Activated CD4-positive, alpha-beta T cell treated with anti-CD3 and anti-CD28 coated beads for 4 hours (primary cell): ENCODE results near the gene HORMAD2.

ENCODE experiments used
- DNase-seq, 2 donors: peaks; one replicate each; pipeline ENCODE4 v3.0.0-alpha.2; 2020

Gene HORMAD2

DNA sequence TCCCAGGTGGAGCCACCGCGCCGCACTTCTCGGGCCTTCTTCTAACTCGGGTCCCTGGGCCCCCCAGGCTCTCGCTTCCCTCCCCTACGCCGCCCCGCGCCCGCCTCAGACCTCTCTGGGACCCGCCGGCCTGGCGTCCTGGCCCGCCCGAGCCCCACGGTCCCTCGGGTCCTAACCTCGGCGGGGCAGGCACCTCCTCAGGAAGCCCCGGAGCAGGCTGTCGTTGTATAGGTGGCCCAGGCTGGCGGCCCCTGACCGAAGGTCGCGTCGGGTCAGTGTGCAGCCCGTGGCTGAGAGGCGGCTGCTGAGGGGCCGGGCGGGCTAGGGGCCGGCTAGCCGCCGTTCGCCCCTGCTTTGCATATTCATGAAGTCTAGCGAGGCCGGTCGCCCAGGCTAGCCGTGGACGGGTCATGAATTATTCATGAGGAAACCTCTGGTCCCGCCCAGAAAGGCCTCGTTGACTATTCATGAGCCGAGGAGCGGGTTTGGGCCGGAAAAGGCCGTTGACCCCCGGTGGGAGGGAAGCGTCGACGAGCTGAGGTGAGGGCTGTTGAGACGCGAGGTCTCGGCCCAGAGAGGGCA lies at the start of gene HORMAD2:
Gene HORMAD2, plus strand, starts transcription at position 513 of the 582 bp plus-strand sequence. CDS start 13,489 bp downstream, outside the sequence.
- no peak for DNase-seq

DNA sequence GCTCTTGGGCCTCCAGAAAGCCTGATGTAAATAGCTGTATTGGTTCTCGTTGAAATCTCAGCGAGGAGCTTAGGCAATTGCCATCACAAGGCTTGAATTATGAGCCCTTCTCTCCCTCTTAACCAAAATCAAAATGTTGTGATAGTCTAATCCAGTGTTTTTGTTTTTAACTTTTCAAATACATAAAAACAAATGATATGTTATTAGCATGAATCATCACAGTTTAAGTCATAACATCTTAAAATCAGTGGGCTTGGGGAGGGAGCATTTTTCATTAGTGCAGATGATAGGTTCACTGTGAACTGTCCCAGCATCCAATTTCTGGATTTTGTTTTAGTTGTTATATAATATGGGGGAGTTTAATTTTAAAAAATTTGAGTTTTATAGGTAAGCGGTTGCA lies 48.9 kb upstream of the HORMAD2 start:
- DNase-seq: no peak

DNA sequence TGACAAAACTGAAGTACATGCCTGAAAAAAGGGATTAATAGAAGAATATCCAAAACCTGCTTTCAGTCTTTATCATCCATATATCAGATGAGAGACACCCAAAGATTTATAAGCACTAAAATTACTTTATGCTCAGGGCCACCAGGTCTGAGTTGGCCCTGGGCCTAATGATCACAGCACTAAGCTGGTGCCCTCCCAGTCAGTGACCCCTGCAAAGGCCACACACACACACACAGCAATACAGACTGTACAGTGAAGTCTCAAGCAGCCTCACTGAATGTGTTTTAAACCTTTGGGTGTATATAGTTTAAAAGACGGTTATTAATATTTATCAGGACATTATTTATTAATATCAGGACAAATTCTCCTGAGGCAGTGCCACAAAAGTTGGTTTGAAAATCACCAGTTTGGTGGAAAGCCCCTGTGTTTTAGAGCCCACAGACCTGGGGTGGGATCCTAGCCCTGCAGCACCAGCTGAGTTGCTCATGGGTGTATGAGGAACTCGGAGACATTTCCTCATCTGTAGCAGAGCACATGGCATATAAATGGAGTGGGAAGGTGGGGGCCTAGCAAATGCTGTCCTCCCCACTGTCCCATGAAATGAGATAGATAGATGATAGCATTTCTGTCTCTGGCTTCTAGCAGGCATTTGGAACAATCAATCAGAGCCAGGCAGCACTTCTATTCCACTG lies 48.4 kb upstream of the HORMAD2 start:
- no peak for DNase-seq

- DNase-seq: no peak
These were observed 47.1 kb upstream of the HORMAD2 start for GRCh38 chr22:30033137-30033536.

DNA sequence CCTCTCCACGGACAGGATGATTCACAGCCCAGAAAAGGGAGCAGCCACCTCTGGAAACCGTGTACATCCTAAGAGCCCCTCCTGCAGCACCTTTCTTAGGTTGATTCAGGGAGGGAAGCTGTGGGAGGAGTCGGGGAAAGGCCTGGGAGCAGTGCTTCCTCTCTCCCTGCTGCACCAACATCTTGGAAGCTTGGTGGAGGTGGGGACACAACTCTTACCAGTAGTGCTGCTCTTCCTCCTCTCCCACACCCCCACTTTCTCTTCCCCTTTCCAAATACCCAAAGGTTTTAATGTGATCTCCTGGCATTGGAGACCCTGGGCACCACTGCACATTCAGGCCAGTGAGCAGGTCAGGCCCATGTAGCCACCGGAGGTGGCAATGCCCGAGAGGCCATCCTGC lies 46.4 kb upstream of the HORMAD2 start:
- DNase-seq: no peak

GRCh38 chr22:30036656-30037055 lies 43.6 kb upstream of the HORMAD2 start:
- no peak for DNase-seq

DNA sequence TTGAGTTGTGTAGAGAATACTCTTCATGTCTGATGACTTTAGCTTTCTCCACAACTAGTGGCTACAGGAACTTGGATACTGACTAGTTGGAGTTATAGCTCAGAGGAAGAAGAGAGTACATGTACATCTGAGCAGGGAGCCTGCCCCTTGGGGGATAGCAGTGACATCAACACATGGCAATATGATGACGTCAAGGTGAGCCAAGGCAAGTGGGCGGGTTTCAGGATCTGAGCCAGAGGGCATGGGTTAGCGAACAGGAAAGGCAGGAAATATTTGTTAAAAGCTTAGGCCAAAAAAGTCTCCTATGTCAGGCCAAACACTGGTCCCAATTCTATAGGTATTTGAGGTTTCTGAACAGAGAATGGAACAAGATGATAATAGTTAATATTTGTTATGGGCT lies 42.0 kb upstream of the HORMAD2 start:
- DNase-seq: no peak

- DNase-seq: no peak
These were observed 39.6 kb upstream of the HORMAD2 start for GRCh38 chr22:30040499-30041260.

DNA sequence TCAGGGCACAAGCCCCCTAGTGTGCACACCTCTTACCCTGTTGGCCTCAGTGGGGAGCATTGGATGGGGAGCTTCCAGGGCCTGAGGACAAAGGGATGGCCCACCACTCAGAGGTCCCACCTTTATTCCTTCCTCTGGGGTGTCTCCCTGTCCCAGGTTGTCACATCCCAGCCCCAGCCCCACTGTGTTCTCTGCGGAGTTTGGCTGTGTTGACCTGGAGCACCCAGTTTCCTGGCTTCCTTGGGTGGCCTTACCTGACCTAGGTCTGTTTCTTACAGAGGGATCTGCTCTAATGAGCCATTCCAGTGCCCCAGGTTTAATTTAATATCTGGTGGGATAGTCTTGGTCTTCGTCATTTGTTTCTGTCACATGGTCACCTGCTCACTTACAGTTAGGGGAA lies 38.8 kb upstream of the HORMAD2 start:
- DNase-seq: no peak

DNA sequence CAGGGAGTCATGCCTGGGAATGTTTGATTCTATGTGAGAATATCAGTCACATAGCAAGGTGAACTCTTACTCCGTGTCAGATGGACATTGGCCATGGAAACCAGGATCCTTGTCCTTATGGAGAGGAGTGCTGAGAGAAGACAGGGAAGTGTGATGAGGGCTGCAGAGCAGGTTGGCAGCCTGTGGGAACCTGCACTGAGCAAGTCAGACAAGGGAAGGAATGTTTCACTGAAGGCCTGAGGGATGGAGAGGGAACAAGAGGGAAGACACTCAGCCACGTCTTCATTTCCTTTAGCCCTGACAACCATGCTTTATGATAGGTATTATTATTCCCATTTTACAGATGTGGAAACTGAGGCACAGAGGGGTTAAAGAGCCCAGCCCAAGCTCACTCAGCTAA lies 38.4 kb upstream of the HORMAD2 start:
- DNase-seq: no peak

DNA sequence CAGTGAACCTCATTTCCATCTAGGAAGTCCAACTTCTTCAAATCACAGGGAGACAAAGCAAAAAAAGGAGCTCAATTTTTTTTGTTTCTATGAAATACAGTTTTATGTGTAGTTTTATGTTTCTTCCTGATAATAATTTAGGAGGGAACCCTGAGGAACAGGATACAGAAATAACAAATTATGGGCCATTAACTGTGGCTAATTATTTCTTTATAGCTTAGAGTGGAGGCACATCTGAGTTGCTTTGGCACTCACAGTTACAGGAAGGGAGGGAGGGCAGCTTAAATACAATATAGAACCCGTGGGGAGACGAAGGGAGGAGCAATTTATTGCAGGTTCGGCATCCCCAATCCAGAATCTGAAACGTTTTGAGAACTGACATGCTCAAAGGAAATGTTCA lies 37.1 kb upstream of the HORMAD2 start:
- no peak for DNase-seq

DNA sequence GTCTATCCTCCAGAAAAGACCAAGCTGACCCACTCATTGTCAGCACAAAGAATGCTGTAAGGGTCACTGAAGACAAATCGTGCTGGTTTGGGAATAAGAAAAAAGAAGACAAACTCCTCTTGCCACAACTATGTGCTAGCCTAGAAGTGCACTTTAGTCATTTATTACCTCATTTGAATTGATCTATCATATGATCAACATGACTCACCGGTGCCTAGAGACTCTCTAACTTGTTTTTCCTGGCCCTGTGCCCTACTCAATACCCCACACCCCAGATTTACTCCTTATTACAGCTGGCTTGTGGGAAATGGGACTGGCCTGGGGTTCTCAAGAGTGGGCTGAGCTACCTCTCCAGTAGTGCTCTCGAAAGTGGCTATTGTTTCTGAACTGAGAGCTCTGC lies 35.9 kb upstream of the HORMAD2 start:
- no peak for DNase-seq

DNA sequence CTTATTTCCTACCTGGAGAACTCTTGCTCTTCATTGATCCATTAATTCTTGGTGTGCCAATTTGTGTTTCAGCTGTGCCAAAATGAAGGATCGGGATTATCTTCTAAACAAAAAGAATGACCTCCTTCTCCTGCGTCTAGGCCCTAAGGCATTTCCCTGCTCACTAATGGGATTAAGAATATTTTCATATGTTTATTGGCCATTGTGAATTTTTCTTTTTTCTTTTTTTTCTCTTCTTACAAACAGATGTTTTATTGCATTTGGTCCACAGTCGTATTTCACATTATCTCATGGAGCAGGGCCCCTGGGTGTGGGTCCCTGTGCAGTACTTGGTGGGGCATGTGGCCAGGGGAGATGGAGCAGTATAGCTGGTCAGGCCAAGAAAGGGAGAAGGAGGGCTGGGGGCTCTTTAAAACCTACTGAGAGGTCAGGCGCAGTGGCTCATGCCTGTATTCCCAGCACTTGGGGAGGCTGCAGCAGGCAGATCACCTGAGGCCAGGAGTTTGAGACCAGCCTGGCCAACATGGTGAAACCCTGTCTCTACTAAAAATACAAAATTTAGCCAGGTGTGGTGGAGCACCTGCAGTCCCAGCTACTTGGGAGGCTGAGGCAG lies 35.3 kb upstream of the HORMAD2 start:
- DNase-seq: no peak

DNA sequence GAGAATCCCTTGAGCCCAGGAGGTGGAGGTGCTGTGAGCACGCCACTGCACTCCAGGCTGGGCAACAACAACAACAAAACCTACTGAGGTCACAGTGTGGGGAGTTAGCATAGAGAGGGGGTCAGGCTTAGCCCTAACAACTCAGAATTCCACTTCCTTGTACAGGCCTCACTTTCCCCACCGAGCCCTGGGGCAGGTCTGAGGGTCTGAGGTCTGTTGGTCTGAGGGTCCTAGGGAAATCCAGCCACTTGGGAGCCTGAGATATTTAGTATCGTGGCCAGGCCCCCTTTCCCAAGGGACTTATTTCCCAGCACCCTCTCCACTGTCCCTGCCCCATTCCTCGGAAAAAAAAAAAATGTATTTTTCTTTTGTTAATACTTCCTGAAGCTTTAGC lies 34.8 kb upstream of the HORMAD2 start:
- no peak for DNase-seq

- no peak for DNase-seq
These were observed 34.2 kb upstream of the HORMAD2 start for GRCh38 chr22:30045901-30046715.

DNA sequence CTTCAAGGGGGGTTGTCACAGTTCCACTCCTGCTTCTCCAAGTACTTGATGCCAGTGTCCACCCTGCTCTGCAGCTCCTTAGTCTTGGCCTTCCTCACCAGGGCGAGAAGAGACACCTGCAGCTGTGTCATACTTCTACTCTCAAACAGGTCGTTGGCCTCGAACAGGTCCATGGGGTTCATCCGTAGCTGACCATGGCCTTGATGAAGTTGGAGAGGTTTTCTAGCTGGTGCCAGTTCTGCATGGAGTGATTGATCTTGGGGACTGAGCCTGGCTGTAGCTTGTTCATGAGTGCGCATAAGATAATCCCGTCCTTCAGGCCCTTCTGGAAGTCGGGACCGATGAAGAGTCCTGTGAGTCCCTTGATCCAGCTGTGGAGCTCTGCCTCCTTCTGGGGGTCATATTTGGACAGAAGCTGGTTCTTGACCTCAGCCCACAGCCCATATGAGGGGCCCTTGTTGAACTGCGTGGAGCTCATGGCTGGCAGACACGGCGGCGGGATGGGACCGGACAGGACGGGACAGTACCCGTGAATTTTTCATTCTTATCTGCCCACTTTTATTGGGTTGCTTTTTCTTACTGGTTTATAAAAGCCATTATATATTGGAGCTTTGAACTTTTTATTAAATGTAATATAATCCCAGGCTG lies 33.4 kb upstream of the HORMAD2 start:
- no peak for DNase-seq

DNA sequence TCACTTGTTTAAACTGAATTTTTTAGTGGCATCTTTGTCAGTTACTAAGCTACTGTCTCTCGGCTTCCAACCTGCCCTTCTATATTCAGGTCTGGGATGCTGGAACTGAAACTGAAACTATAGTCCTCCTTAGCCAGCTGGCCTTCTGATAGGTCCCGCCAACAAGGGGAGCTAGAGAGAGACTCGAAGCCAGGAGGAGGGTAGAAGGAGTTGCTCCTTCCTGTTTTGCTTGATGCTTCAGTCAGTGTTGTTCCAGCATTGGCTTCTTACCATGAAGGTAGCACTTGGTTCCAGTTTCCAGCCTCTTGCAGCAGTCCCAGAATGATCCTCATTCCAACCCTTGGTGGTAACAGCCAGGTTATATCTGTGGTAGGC lies 32.9 kb upstream of the HORMAD2 start:
- DNase-seq: peak; percentile 8 to 12

GRCh38 chr22:30048681-30049080 lies 31.6 kb upstream of the HORMAD2 start:
- no peak for DNase-seq

GRCh38 chr22:30054067-30054763 lies 26.0 kb upstream of the HORMAD2 start:
- no peak for DNase-seq

- no peak for DNase-seq
These were observed 25.5 kb upstream of the HORMAD2 start for GRCh38 chr22:30054764-30055069.

GRCh38 chr22:30056015-30056414 lies 24.2 kb upstream of the HORMAD2 start:
- no peak for DNase-seq

GRCh38 chr22:30057375-30057774 lies 22.9 kb upstream of the HORMAD2 start:
- DNase-seq: no peak
